ENCODE results near the gene PARG. TPM values are rescaled to one million over a fixed set of nuclear protein-coding genes. Genes with fewer than 3 reads are reported as not detected.

The PARG gene
- total and polyA plus RNA-seq, 4 donors, result 4.5 to 16.9 (median 9.0) TPM

GRCh38 chr10:49830846-49831245 lies 111.0 kb downstream of the PARG start:
- H3K9ac ChIP-seq (ENCODE audit: low read depth in 1 of 2, low read length in 2 of 2), result no peak overlapping the region
- no peak for TF ChIP-seq MAX (IDR thresholded peaks at IDR 0.05)
- no peak overlapping the region for H3K27ac ChIP-seq (ENCODE audit: low read depth in 1 of 2, low read length in 2 of 2)
- no peaks in the 10 kb centered on the region for H3K27me3 ChIP-seq (ENCODE audit: control insufficient read depth in 4 of 4, insufficient read depth in 4 of 4, low read length in 3 of 4)
- no peaks in the 10 kb centered on the region for H3K9me3 ChIP-seq (ENCODE audit: control insufficient read depth in 4 of 4, low read length in 3 of 4)
- no peaks in the 10 kb centered on the region for H3K4me1 ChIP-seq (ENCODE audit: control insufficient read depth in 4 of 4, insufficient read depth in 4 of 4, low read length in 3 of 4)
- DNase-seq (ENCODE audit: low spot score), result no peak
- no peak overlapping the region for H3K4me3 ChIP-seq (ENCODE audit: low read depth in 1 of 3, low read length in 3 of 3)
- peaks cover 1 to 11% (median 9%) of the 10 kb centered on the region in 4 donors for H3K36me3 ChIP-seq (ENCODE audit: control insufficient read depth in 4 of 4, insufficient read depth in 3 of 4, low read depth in 1 of 4, low read length in 3 of 4)

- Histone ChIP-seq H3K4me1 (ENCODE audit: control insufficient read depth in 4 of 4, insufficient read depth in 4 of 4, low read length in 3 of 4) (no peaks in the 10 kb centered on the region), H3K27ac (ENCODE audit: low read depth in 1 of 2, low read length in 2 of 2) (no peak overlapping the region), H3K36me3 (ENCODE audit: control insufficient read depth in 4 of 4, insufficient read depth in 3 of 4, low read depth in 1 of 4, low read length in 3 of 4) (peaks cover 1 to 11% (median 9%) of the 10 kb centered on the region in 4 donors), H3K9me3 (ENCODE audit: control insufficient read depth in 4 of 4, low read length in 3 of 4) (no peaks in the 10 kb centered on the region), H3K27me3 (ENCODE audit: control insufficient read depth in 4 of 4, insufficient read depth in 4 of 4, low read length in 3 of 4) (no peaks in the 10 kb centered on the region), H3K9ac (ENCODE audit: low read depth in 1 of 2, low read length in 2 of 2) (no peak overlapping the region), H3K4me3 (ENCODE audit: low read depth in 1 of 3, low read length in 3 of 3) (no peak overlapping the region)
- no peak for TF ChIP-seq GABPA (IDR thresholded peaks at IDR 0.05 in 1 of 2, conservative IDR thresholded peaks at IDR 0.05 in 1 of 2)
- WGBS, result 96% methylated on average over 3 of the region's 3 CpGs
- DNase-seq (ENCODE audit: low spot score), result no peak
Measured at GRCh38 chr10:49830016-49830415, 111.8 kb downstream of the PARG start.

- no peak overlapping the region for H3K27ac ChIP-seq (ENCODE audit: low read depth in 1 of 2, low read length in 2 of 2)
- H3K36me3 ChIP-seq (ENCODE audit: control insufficient read depth in 4 of 4, insufficient read depth in 3 of 4, low read depth in 1 of 4, low read length in 3 of 4), result peaks cover 0 to 11% (median 7%) of the 10 kb centered on the region in 4 donors
- H3K9me3 ChIP-seq (ENCODE audit: control insufficient read depth in 4 of 4, low read length in 3 of 4), result no peaks in the 10 kb centered on the region
- no peaks in the 10 kb centered on the region for H3K4me1 ChIP-seq (ENCODE audit: control insufficient read depth in 4 of 4, insufficient read depth in 4 of 4, low read length in 3 of 4)
- no peaks in the 10 kb centered on the region for H3K27me3 ChIP-seq (ENCODE audit: control insufficient read depth in 4 of 4, insufficient read depth in 4 of 4, low read length in 3 of 4)
- DNase-seq (ENCODE audit: low spot score), result no peak
- H3K4me3 ChIP-seq (ENCODE audit: low read depth in 1 of 3, low read length in 3 of 3), result no peak overlapping the region
- H3K9ac ChIP-seq (ENCODE audit: low read depth in 1 of 2, low read length in 2 of 2), result no peak overlapping the region
- TF ChIP-seq JUND (IDR thresholded peaks at IDR 0.05) (no peak), RAD21 (IDR thresholded peaks at IDR 0.05) (no peak), HNF4G (IDR thresholded peaks at IDR 0.05) (no peak), CTCF (IDR thresholded peaks at IDR 0.05; ENCODE audit: low read depth, low read length, missing input control) (no peak), ZBTB33 (IDR thresholded peaks at IDR 0.05) (no peak), SP1 (IDR thresholded peaks at IDR 0.05) (no peak), REST (IDR thresholded peaks at IDR 0.05) (no peak), MAX (IDR thresholded peaks at IDR 0.05) (no peak), GABPA (IDR thresholded peaks at IDR 0.05 in 1 of 2, conservative IDR thresholded peaks at IDR 0.05 in 1 of 2) (no peak), FOXA1 (IDR thresholded peaks at IDR 0.05) (no peak), YY1 (IDR thresholded peaks at IDR 0.05) (no peak), NR2F2 (IDR thresholded peaks at IDR 0.05) (no peak), ATF3 (IDR thresholded peaks at IDR 0.05) (no peak), RXRA (IDR thresholded peaks at IDR 0.05) (no peak), FOXA2 (IDR thresholded peaks at IDR 0.05) (no peak), TAF1 (conservative IDR thresholded peaks at IDR 0.05) (no peak)
- 91% methylated on average over 3 of the region's 3 CpGs for WGBS
Measured at GRCh38 chr10:49827297-49827696, 114.5 kb downstream of the PARG start.
